Keratinocyte (primary cell): ENCODE results near the gene CDK8.

ENCODE experiments used
- EZH2 ChIP-seq: IDR thresholded peaks from one replicate; pipeline ENCODE4 v1.6.1; 2012; ENCODE audit warnings: inconsistent platforms, mild to moderate bottlenecking, low read length, moderate library complexity
- TF ChIP-seq, protein P1 (sequence below), 3 experiments: IDR thresholded peaks in 1 of 3; conservative IDR thresholded peaks in 1 of 3; optimal IDR thresholded peaks in 1 of 3; 2 replicates in 2 of 3; 3 replicates in 1 of 3; pipeline versions ENCODE3 to v1.5.1; 2011; ENCODE audit warnings: low read length in 3 of 3, mild to moderate bottlenecking in 3 of 3, moderate library complexity in 2 of 3, control low read depth in 1 of 3, inconsistent platforms in 1 of 3; ENCODE audit not compliant: insufficient read depth in 2 of 3; ENCODE audit errors: extremely low read depth in 1 of 3

DNA sequence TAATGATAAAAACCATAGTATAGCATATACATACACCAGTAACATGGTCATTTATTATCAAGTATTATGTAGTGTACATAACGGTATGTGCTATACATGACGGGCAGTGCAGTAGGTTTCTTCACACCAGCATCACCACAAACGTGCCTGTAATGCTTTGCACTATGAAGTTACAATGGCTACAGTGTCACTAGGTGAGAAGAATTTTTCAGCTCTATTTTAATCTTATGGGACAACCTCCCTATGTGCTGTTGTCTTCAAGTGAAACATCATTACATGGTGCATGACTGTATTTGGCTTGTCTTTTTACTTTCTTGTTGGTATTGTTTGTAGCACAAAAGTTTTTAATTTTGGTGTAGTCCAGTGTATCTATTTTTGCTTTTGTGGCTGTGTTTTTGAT lies 18.7 kb downstream of the CDK8 start:
- TF ChIP-seq, protein P1, sequence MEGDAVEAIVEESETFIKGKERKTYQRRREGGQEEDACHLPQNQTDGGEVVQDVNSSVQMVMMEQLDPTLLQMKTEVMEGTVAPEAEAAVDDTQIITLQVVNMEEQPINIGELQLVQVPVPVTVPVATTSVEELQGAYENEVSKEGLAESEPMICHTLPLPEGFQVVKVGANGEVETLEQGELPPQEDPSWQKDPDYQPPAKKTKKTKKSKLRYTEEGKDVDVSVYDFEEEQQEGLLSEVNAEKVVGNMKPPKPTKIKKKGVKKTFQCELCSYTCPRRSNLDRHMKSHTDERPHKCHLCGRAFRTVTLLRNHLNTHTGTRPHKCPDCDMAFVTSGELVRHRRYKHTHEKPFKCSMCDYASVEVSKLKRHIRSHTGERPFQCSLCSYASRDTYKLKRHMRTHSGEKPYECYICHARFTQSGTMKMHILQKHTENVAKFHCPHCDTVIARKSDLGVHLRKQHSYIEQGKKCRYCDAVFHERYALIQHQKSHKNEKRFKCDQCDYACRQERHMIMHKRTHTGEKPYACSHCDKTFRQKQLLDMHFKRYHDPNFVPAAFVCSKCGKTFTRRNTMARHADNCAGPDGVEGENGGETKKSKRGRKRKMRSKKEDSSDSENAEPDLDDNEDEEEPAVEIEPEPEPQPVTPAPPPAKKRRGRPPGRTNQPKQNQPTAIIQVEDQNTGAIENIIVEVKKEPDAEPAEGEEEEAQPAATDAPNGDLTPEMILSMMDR (optimal IDR thresholded peaks at IDR 0.05 in 1 of 3, IDR thresholded peaks at IDR 0.05 in 1 of 3, conservative IDR thresholded peaks at IDR 0.05 in 1 of 3; ENCODE audit: extremely low read depth in 1 of 3, insufficient read depth in 2 of 3, low read length in 3 of 3), result no peak
- TF ChIP-seq EZH2, result no peak
